Activated naive CD8-positive, alpha-beta T cell treated with anti-CD3 and anti-CD28 coated beads, Interleukin-2, amount 10 ng/mL, durations not matched to agents 7 days and 5 days (primary cell): ENCODE results near the gene SDS. TPM values are rescaled to one million over a fixed set of nuclear protein-coding genes. Genes with fewer than 3 reads are reported as not detected.

ENCODE experiments used
- ATAC-seq: fragments of 150-1000 bp; cut with Tn5 transposase; one replicate; pipeline ENCODE4 v1.10.0; 2021; ENCODE audit warnings: low read depth, moderate library complexity
- POLR2A ChIA-PET: fragments of 350-600 bp; sonication (Branson Sonifier 250); formaldehyde crosslinking; loops from one replicate; lab custom pipeline; 2021; ENCODE audit warnings: antibody characterized with exemption; lab: Charles Lee
- DNase-seq: peaks from one replicate; pipeline ENCODE4 v3.0.0; 2021
- H3K27ac Mint-ChIP-seq: one replicate; pipeline ENCODE4 v1.8.0; 2022; ENCODE audit warnings: mild to moderate bottlenecking, mixed read lengths
- H3K27me3 Mint-ChIP-seq: one replicate; pipeline ENCODE4 v1.8.0; 2022; ENCODE audit warnings: mild to moderate bottlenecking, moderate library complexity, mixed read lengths
- H3K36me3 Mint-ChIP-seq: one replicate; pipeline ENCODE4 v1.8.0; 2021; ENCODE audit warnings: mild to moderate bottlenecking, mixed read lengths
- H3K4me1 Mint-ChIP-seq: one replicate; pipeline ENCODE4 v1.8.0; 2021; ENCODE audit warnings: mixed read lengths
- H3K4me3 Mint-ChIP-seq: one replicate; pipeline ENCODE4 v1.8.0; 2022; ENCODE audit warnings: mild to moderate bottlenecking, moderate library complexity, mixed read lengths
- H3K9me3 Mint-ChIP-seq: one replicate; pipeline ENCODE4 v1.8.0; 2021; ENCODE audit warnings: mixed read lengths
- total RNA-seq, 2 experiments: library from RNA; stranded (reverse); gene quantifications; one replicate each; pipeline ENCODE4 v1.2.3, GENCODE V29; 2021

Gene SDS
- total RNA-seq, 2 experiments from 2014 or later, result 0.36 to 0.60 TPM

GRCh38 chr12:113372371-113372770, 31.3 kb downstream of the SDS start:
- H3K4me3 Mint-ChIP-seq, result no peak overlapping the region
- DNase-seq, result no peak
- no peak overlapping the region for H3K27ac Mint-ChIP-seq
- peaks cover 6% of the 10 kb centered on the region for H3K4me1 Mint-ChIP-seq
- POLR2A ChIA-PET, result no interaction called here
- H3K36me3 Mint-ChIP-seq, result peaks cover 12% of the 10 kb centered on the region
- no peaks in the 10 kb centered on the region for H3K27me3 Mint-ChIP-seq
- H3K9me3 Mint-ChIP-seq, result no peaks in the 10 kb centered on the region
- no peak for ATAC-seq

- DNase-seq (no peak), ATAC-seq (no peak)
- POLR2A ChIA-PET, result interaction anchor here (0.6 kb wide), 1 partner anchor 37 kb away, joined by 3 read pairs; the partner anchor contains the start of gene SLC8B1
- Mint-ChIP-seq H3K4me1 (peaks cover 6% of the 10 kb centered on the region), H3K27ac (no peak overlapping the region), H3K27me3 (no peaks in the 10 kb centered on the region), H3K36me3 (peaks cover 12% of the 10 kb centered on the region), H3K9me3 (no peaks in the 10 kb centered on the region), H3K4me3 (no peak overlapping the region)
Observed at GRCh38 chr12:113371808-113372207, 31.9 kb downstream of the SDS start.

- Mint-ChIP-seq H3K4me1 (peaks cover 6% of the 10 kb centered on the region), H3K27me3 (no peaks in the 10 kb centered on the region), H3K4me3 (no peak overlapping the region), H3K27ac (no peak overlapping the region), H3K9me3 (no peaks in the 10 kb centered on the region), H3K36me3 (peaks cover 12% of the 10 kb centered on the region)
- POLR2A ChIA-PET, result no interaction called here
- DNase-seq (no peak), ATAC-seq (no peak)
Observed at GRCh38 chr12:113370923-113371682, 32.6 kb downstream of the SDS start.

- Mint-ChIP-seq H3K27ac (no peak overlapping the region), H3K36me3 (peaks cover 7% of the 10 kb centered on the region), H3K4me1 (peaks cover 6% of the 10 kb centered on the region), H3K27me3 (no peaks in the 10 kb centered on the region), H3K9me3 (no peaks in the 10 kb centered on the region), H3K4me3 (no peak overlapping the region)
- ATAC-seq, result no peak
- POLR2A ChIA-PET, result no interaction called here
- no peak for DNase-seq
Observed at GRCh38 chr12:113369391-113369985, 34.2 kb downstream of the SDS start.

GRCh38 chr12:113368331-113368730, 35.4 kb downstream of the SDS start:
- no peak for ATAC-seq
- no peaks in the 10 kb centered on the region for H3K27me3 Mint-ChIP-seq
- no peak overlapping the region for H3K4me3 Mint-ChIP-seq
- POLR2A ChIA-PET, result no interaction called here
- H3K9me3 Mint-ChIP-seq, result no peaks in the 10 kb centered on the region
- H3K4me1 Mint-ChIP-seq, result peaks cover 6% of the 10 kb centered on the region
- no peak overlapping the region for H3K27ac Mint-ChIP-seq
- no peak for DNase-seq
- peaks cover 1% of the 10 kb centered on the region for H3K36me3 Mint-ChIP-seq

GRCh38 chr12:113366827-113367226, 36.9 kb downstream of the SDS start:
- H3K27ac Mint-ChIP-seq, result no peak overlapping the region
- POLR2A ChIA-PET, result no interaction called here
- DNase-seq, result no peak
- no peak for ATAC-seq
- no peaks in the 10 kb centered on the region for H3K27me3 Mint-ChIP-seq
- H3K4me3 Mint-ChIP-seq, result no peak overlapping the region
- peaks cover 8% of the 10 kb centered on the region for H3K4me1 Mint-ChIP-seq
- H3K9me3 Mint-ChIP-seq, result no peaks in the 10 kb centered on the region
- no peaks in the 10 kb centered on the region for H3K36me3 Mint-ChIP-seq

GRCh38 chr12:113365639-113366395, 37.9 kb downstream of the SDS start:
- no peak for DNase-seq
- ATAC-seq, result no peak
- no peak overlapping the region for H3K27ac Mint-ChIP-seq
- no peaks in the 10 kb centered on the region for H3K27me3 Mint-ChIP-seq
- H3K4me1 Mint-ChIP-seq, result peaks cover 4% of the 10 kb centered on the region
- peaks cover under 1% of the 10 kb centered on the region for H3K36me3 Mint-ChIP-seq
- no peak overlapping the region for H3K4me3 Mint-ChIP-seq
- H3K9me3 Mint-ChIP-seq, result no peaks in the 10 kb centered on the region
- POLR2A ChIA-PET, result no interaction called here

GRCh38 chr12:113364698-113365097, 39.0 kb downstream of the SDS start:
- no peak overlapping the region for H3K27ac Mint-ChIP-seq
- ATAC-seq (no peak), DNase-seq (no peak)
- H3K36me3 Mint-ChIP-seq, result peaks cover 1% of the 10 kb centered on the region
- H3K9me3 Mint-ChIP-seq, result no peaks in the 10 kb centered on the region
- H3K4me3 Mint-ChIP-seq, result no peak overlapping the region
- no peaks in the 10 kb centered on the region for H3K27me3 Mint-ChIP-seq
- POLR2A ChIA-PET, result no interaction called here
- peaks cover 3% of the 10 kb centered on the region for H3K4me1 Mint-ChIP-seq

- H3K4me3 Mint-ChIP-seq, result no peak overlapping the region
- H3K4me1 Mint-ChIP-seq, result peaks cover 10% of the 10 kb centered on the region
- H3K36me3 Mint-ChIP-seq, result peaks cover 1% of the 10 kb centered on the region
- no peaks in the 10 kb centered on the region for H3K9me3 Mint-ChIP-seq
- H3K27me3 Mint-ChIP-seq, result no peaks in the 10 kb centered on the region
- no peak for DNase-seq
- ATAC-seq, result no peak
- POLR2A ChIA-PET, result no interaction called here
- H3K27ac Mint-ChIP-seq, result no peak overlapping the region
Observed at GRCh38 chr12:113361574-113362370, 41.9 kb downstream of the SDS start.

GRCh38 chr12:113359939-113360748, 43.5 kb downstream of the SDS start:
- peak overlapping the region; percentile 80 for H3K4me3 Mint-ChIP-seq
- ATAC-seq (no peak), DNase-seq (no peak)
- peaks cover 10% of the 10 kb centered on the region for H3K4me1 Mint-ChIP-seq
- POLR2A ChIA-PET, result no interaction called here
- no peak overlapping the region for H3K27ac Mint-ChIP-seq
- H3K27me3 Mint-ChIP-seq, result no peaks in the 10 kb centered on the region
- H3K9me3 Mint-ChIP-seq, result no peaks in the 10 kb centered on the region
- peaks cover 1% of the 10 kb centered on the region for H3K36me3 Mint-ChIP-seq

- ATAC-seq (no peak), DNase-seq (no peak)
- Mint-ChIP-seq H3K27ac (peak overlapping the region; percentile 79), H3K4me1 (peaks cover 10% of the 10 kb centered on the region), H3K4me3 (peak overlapping the region; percentile 80), H3K36me3 (peaks cover 1% of the 10 kb centered on the region), H3K27me3 (no peaks in the 10 kb centered on the region), H3K9me3 (no peaks in the 10 kb centered on the region)
- POLR2A ChIA-PET, result interaction anchor here (1.4 kb wide), 1 partner anchor 24 kb away, joined by 9 read pairs; the partner anchor contains the start of gene SLC8B1
Observed at GRCh38 chr12:113359133-113359938, 44.4 kb downstream of the SDS start.
